PC-9 (cell line): ENCODE measurements around the gene LANCL1. TPM values are rescaled to one million over a fixed set of nuclear protein-coding genes. Genes with fewer than 3 reads are reported as not detected.

ENCODE experiments used
- BruUV-seq: library from RNA; stranded (reverse); fragments of 400-500 nt; replicated peaks from 2 replicates; lab custom pipeline; 2021; lab: Mats Ljungman, UMichigan
- CTCF ChIA-PET: fragments of 300-600 bp; sonication (Branson Sonifier 250); formaldehyde crosslinking; loops from one replicate; lab custom pipeline; 2022; ENCODE audit warnings: antibody characterized with exemption; lab: Charles Lee
- POLR2A ChIA-PET: fragments of 300-600 bp; sonication (Branson Sonifier 250); formaldehyde crosslinking; loops from one replicate; lab custom pipeline; 2022; ENCODE audit warnings: antibody characterized with exemption; ENCODE audit not compliant: unreplicated experiment; lab: Charles Lee
- DNase-seq, 2 experiments: peaks; one replicate each; pipeline versions ENCODE4 v3.0.0 to v3.0.0-alpha.2; 2015 to 2022; ENCODE audit warnings: mixed read lengths in 1 of 2
- H2AFZ ChIP-seq: fragments of 200-600 bp; sonication (generic); 2 replicates; pipeline ENCODE4 v1.8.1; 2017; ENCODE audit warnings: antibody characterized with exemption
- H3F3A ChIP-seq: fragments of 200-600 bp; sonication (generic); 2 replicates; pipeline ENCODE4 v1.8.1; 2017; ENCODE audit warnings: antibody characterized with exemption, mild to moderate bottlenecking, low read depth; ENCODE audit not compliant: insufficient read depth
- H3K27ac ChIP-seq: fragments of 200-600 bp; sonication (generic); 2 replicates; pipeline ENCODE4 v1.6.1; 2016; ENCODE audit warnings: mixed run types
- H3K27me3 ChIP-seq: fragments of 200-600 bp; sonication (generic); 2 replicates; pipeline ENCODE4 v1.6.1; 2016; ENCODE audit warnings: low read depth, mixed run types; ENCODE audit not compliant: insufficient read depth
- H3K36me3 ChIP-seq: fragments of 200-600 bp; sonication (generic); 2 replicates; pipeline ENCODE4 v1.6.1; 2016; ENCODE audit warnings: low read depth, mixed run types
- H3K4me1 ChIP-seq: fragments of 200-600 bp; sonication (generic); replicated peaks from 2 replicates; pipeline ENCODE4 v1.6.1; 2016; ENCODE audit warnings: mixed run types; ENCODE audit not compliant: insufficient read depth
- H3K4me2 ChIP-seq: fragments of 200-600 bp; sonication (generic); 2 replicates; pipeline ENCODE4 v1.6.1; 2017; ENCODE audit warnings: mixed run types
- H3K4me3 ChIP-seq: fragments of 200-600 bp; sonication (generic); 2 replicates; pipeline ENCODE4 v1.6.1; 2016; ENCODE audit warnings: mixed run types
- H3K79me2 ChIP-seq: fragments of 200-600 bp; sonication (generic); 2 replicates; pipeline ENCODE4 v1.6.1; 2017; ENCODE audit warnings: low read depth, mixed run types
- H3K9me2 ChIP-seq: fragments of 200-600 bp; sonication (generic); 2 replicates; pipeline ENCODE4 v1.8.1; 2017; ENCODE audit warnings: mild to moderate bottlenecking; ENCODE audit not compliant: insufficient read depth
- H3K9me3 ChIP-seq: fragments of 200-600 bp; sonication (generic); 2 replicates; pipeline ENCODE4 v1.8.1; 2016; ENCODE audit warnings: low read depth; ENCODE audit not compliant: insufficient read depth
- H4K20me1 ChIP-seq: fragments of 200-600 bp; sonication (generic); 2 replicates; pipeline ENCODE4 v1.8.1; 2017; ENCODE audit not compliant: insufficient read depth
- CTCF ChIP-seq: fragments of 200-600 bp; sonication (generic); conservative IDR thresholded peaks from 2 replicates; pipeline ENCODE4 v1.6.1; 2017; ENCODE audit warnings: mixed run types, antibody characterized with exemption, mild to moderate bottlenecking, moderate library complexity
- EZH2 ChIP-seq: fragments of 200-600 bp; sonication (generic); IDR thresholded peaks from 2 replicates; pipeline ENCODE4 v1.8.0; 2017; ENCODE audit warnings: antibody characterized with exemption, low read depth
- intact Hi-C: fragments of 100-400 bp; cut with micrococcal nuclease; formaldehyde crosslinking; loops from one replicate; pipeline ENCODE4 v1.10.0; 2022; ENCODE audit not compliant: unreplicated experiment
- total RNA-seq: library from RNA; stranded (reverse); gene quantifications from 2 replicates; pipeline ENCODE4 v1.2.3, GENCODE V29; 2021

The LANCL1 gene
- total RNA-seq, 1 experiment from 2014 or later, result 33.7 TPM

- CTCF ChIA-PET, result no interaction called here
Measured at GRCh38 chr2:210522399-210522798, 45.8 kb upstream of the LANCL1 start.

GRCh38 chr2:210519594-210519993 is 43.0 kb upstream of the LANCL1 start:
- H4K20me1 ChIP-seq, result no peaks in the 10 kb centered on the region
- DNase-seq, result no peak
- no peak for TF ChIP-seq EZH2
- no peak for TF ChIP-seq CTCF
- no TSS peak for BruUV-seq
- H3K27ac ChIP-seq, result no peak overlapping the region
- H3K4me1 ChIP-seq, result no peaks in the 10 kb centered on the region
- CTCF ChIA-PET, result no interaction called here
- H3F3A ChIP-seq, result no peaks in the 10 kb centered on the region
- H3K4me2 ChIP-seq, result no peak overlapping the region
- H3K27me3 ChIP-seq, result no peaks in the 10 kb centered on the region
- H3K79me2 ChIP-seq, result no peaks in the 10 kb centered on the region
- no peak overlapping the region for H2AFZ ChIP-seq
- no peaks in the 10 kb centered on the region for H3K9me3 ChIP-seq
- H3K36me3 ChIP-seq, result no peaks in the 10 kb centered on the region
- no peak overlapping the region for H3K4me3 ChIP-seq
- POLR2A ChIA-PET, result no interaction called here
- no peaks in the 10 kb centered on the region for H3K9me2 ChIP-seq
- intact Hi-C loops, result no loop called here

More at GRCh38 chr2:210522399-210522798, 45.8 kb upstream of the LANCL1 start:
- no peaks in the 10 kb centered on the region for H3K4me1 ChIP-seq
- no peak overlapping the region for H2AFZ ChIP-seq
- no peak for DNase-seq
- H3K36me3 ChIP-seq, result no peaks in the 10 kb centered on the region
- H3K4me3 ChIP-seq, result no peak overlapping the region
- H3K9me2 ChIP-seq, result no peaks in the 10 kb centered on the region
- no peaks in the 10 kb centered on the region for H3K79me2 ChIP-seq
- no peaks in the 10 kb centered on the region for H3K9me3 ChIP-seq
- no peak for TF ChIP-seq CTCF
- TF ChIP-seq EZH2, result no peak
- no peak overlapping the region for H3K4me2 ChIP-seq
- intact Hi-C loops, result no loop called here
- no peaks in the 10 kb centered on the region for H3F3A ChIP-seq
- no peaks in the 10 kb centered on the region for H3K27me3 ChIP-seq
- H3K27ac ChIP-seq, result no peak overlapping the region
- BruUV-seq, result no TSS peak
- POLR2A ChIA-PET, result no interaction called here
- no peaks in the 10 kb centered on the region for H4K20me1 ChIP-seq

GRCh38 chr2:210517264-210517663 is 40.7 kb upstream of the LANCL1 start:
- CTCF ChIA-PET, result no interaction called here
- Histone ChIP-seq H3K9me2 (no peaks in the 10 kb centered on the region), H3K27me3 (no peaks in the 10 kb centered on the region), H3F3A (no peaks in the 10 kb centered on the region), H3K4me3 (no peak overlapping the region), H3K4me1 (no peaks in the 10 kb centered on the region), H3K27ac (no peak overlapping the region), H3K36me3 (no peaks in the 10 kb centered on the region), H3K9me3 (no peaks in the 10 kb centered on the region), H4K20me1 (no peaks in the 10 kb centered on the region), H2AFZ (no peak overlapping the region), H3K4me2 (no peak overlapping the region), H3K79me2 (no peaks in the 10 kb centered on the region)
- BruUV-seq, result no TSS peak
- intact Hi-C loops, result no loop called here
- TF ChIP-seq CTCF (no peak), EZH2 (no peak)
- POLR2A ChIA-PET, result no interaction called here
- DNase-seq, result no peak
